GM12891 (cell line): ENCODE measurements around the gene OLFML2B.

ENCODE experiments used
- POLR2A ChIP-seq: IDR thresholded peaks from 2 replicates; pipeline ENCODE4 v1.6.1; 2011; ENCODE audit warnings: low read depth, low read length, control low read depth
- POLR2AphosphoS5 ChIP-seq: IDR thresholded peaks from 2 replicates; pipeline ENCODE4 v1.6.1; 2011; ENCODE audit warnings: low read depth, low read length, control low read depth

DNA sequence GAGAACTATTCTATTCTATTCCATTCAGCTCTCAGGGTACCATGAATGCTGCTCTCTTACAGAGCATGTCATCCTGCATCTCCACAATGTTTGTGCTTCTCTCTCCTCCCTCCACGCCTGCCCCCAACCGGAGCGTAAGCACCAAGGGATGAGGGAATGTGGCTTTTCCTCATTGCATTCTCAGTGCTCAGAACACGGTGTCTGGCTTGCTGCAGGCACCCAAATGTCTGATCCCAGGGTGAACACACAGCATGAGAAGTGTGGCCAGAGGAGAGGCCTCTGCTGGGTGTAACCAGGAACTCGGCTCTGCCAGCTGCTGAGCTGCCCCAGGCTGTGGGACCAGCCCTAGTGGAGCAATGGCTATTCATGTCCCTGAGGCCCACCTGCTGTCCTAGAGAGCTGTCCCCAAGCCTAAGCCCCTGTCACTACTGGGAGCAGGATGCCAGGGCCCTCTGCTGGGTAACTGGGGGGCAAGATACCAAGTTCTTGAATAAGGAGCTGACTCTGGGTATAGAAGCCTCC is 38.3 kb downstream of the OLFML2B start:
- TF ChIP-seq POLR2AphosphoS5 (no peak), POLR2A (no peak)
